ENCODE data around the gene NID2.

DNA sequence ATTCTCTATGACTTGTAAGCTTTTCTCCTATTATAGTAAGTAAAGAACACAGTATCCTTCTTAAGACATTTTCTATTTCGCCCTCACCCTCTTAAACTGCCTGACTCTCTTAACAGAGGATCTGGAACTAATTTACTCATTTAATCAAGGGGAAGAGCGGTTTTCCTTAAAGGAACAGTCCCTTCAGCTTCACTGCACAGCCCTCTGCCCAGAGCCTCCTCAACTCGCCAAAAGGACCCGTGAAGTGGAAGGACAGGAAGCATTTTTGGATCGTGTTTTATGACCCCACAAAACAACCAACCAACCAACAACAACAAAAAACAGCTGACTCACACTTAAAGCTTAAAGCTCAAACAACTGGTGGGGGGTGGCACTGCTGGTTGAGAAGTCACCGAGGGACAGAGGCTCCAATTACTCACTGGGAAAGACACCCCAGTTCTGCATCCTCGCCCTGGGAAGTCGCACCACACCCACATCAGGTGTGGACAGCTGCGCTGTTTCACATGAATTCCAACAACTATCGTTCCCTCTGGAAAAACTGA lies 35.7 kb downstream of the NID2 start:
- TF ChIP-seq, protein P1, sequence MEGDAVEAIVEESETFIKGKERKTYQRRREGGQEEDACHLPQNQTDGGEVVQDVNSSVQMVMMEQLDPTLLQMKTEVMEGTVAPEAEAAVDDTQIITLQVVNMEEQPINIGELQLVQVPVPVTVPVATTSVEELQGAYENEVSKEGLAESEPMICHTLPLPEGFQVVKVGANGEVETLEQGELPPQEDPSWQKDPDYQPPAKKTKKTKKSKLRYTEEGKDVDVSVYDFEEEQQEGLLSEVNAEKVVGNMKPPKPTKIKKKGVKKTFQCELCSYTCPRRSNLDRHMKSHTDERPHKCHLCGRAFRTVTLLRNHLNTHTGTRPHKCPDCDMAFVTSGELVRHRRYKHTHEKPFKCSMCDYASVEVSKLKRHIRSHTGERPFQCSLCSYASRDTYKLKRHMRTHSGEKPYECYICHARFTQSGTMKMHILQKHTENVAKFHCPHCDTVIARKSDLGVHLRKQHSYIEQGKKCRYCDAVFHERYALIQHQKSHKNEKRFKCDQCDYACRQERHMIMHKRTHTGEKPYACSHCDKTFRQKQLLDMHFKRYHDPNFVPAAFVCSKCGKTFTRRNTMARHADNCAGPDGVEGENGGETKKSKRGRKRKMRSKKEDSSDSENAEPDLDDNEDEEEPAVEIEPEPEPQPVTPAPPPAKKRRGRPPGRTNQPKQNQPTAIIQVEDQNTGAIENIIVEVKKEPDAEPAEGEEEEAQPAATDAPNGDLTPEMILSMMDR (IDR thresholded peaks at IDR 0.05 in 2 of 3, conservative IDR thresholded peaks at IDR 0.05 in 1 of 3; ENCODE audit: insufficient read depth in 2 of 3, low read depth in 1 of 3, low read length in 3 of 3) = no peak
- TF ChIP-seq ZBED1 (IDR thresholded peaks at IDR 0.05) (no peak), NUFIP1 (IDR thresholded peaks at IDR 0.05; ENCODE audit: partially characterized antibody) (no peak), SP1 (CRISPR knock-in tag; IDR thresholded peaks at IDR 0.05) (no peak), MEF2A (IDR thresholded peaks at IDR 0.05; ENCODE audit: control insufficient read depth, low read depth, low read length) (no peak), SMC3 (conservative IDR thresholded peaks at IDR 0.05; ENCODE audit: insufficient read depth, low read depth, low read length) (no peak), ZNF311 (CRISPR knock-in tag; IDR thresholded peaks at IDR 0.05) (no peak), FOSL1 (tag; conservative IDR thresholded peaks at IDR 0.05) (no peak), FOXA3 (CRISPR knock-in tag; conservative IDR thresholded peaks at IDR 0.05 in 1 of 2, IDR thresholded peaks at IDR 0.05 in 1 of 2) (no peak), POLR2A (conservative IDR thresholded peaks at IDR 0.05) (no peak), SMAD3 (CRISPR knock-in tag; conservative IDR thresholded peaks at IDR 0.05) (no peak)
- TF ChIP-seq, protein P2, sequence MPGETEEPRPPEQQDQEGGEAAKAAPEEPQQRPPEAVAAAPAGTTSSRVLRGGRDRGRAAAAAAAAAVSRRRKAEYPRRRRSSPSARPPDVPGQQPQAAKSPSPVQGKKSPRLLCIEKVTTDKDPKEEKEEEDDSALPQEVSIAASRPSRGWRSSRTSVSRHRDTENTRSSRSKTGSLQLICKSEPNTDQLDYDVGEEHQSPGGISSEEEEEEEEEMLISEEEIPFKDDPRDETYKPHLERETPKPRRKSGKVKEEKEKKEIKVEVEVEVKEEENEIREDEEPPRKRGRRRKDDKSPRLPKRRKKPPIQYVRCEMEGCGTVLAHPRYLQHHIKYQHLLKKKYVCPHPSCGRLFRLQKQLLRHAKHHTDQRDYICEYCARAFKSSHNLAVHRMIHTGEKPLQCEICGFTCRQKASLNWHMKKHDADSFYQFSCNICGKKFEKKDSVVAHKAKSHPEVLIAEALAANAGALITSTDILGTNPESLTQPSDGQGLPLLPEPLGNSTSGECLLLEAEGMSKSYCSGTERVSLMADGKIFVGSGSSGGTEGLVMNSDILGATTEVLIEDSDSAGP (CRISPR knock-in tag; IDR thresholded peaks at IDR 0.05) = no peak
- TF ChIP-seq, protein P3, sequence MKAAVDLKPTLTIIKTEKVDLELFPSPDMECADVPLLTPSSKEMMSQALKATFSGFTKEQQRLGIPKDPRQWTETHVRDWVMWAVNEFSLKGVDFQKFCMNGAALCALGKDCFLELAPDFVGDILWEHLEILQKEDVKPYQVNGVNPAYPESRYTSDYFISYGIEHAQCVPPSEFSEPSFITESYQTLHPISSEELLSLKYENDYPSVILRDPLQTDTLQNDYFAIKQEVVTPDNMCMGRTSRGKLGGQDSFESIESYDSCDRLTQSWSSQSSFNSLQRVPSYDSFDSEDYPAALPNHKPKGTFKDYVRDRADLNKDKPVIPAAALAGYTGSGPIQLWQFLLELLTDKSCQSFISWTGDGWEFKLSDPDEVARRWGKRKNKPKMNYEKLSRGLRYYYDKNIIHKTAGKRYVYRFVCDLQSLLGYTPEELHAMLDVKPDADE (conservative IDR thresholded peaks at IDR 0.05; ENCODE audit: control insufficient read depth, low read depth, low read length) = no peak

Data from K562 (cell line).